ENCODE results near the gene TBC1D24.

TBC1D24 gene

DNA sequence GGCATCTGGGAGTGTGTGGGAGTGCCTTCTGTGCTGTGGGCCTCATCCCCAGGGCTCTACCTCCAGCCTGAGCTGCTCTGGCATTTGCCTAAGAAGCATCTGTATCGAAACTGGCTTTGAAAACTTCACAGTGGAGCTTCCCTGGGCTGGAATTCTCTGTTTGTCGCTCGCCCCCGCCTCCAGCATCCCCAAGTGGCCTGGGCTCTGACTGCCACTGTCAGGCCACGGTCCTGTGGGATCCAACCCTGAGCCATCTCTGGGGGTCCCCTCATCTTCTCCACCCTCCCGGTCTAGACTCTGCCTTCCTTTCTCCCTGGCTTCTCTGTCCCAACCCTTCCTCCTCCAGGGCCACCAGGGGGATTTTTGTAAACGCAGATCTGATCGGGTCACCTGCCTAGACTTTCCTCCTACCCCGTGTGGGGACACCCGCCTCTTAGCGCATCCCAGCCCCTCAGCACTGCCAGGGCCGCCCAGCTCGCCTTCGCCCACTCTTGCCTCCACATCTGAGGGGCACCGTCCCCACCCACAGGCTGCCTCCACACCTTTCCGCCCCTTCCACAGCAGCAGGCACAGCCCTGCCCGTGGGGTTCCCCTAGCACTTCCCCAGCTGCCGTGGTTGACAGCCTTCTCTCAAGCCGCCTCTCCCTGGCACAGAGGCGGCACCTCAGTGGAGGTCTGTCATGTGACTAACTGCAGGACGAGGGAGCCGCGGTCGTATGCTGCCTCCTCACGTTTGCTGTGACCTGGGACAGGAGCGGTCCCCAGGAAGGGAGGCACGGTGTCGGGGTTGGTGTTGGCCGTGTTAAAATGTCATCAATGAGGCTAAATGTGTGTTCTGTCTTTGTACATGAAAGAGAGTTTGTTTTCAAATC lies 12.0 kb downstream of the TBC1D24 start:
- Histone ChIP-seq H2AK5ac (ENCODE audit: low read length) (no peak overlapping the region), H3K14ac (ENCODE audit: low read length) (no peak overlapping the region), H4K91ac (ENCODE audit: low read depth, low read length) (no peak overlapping the region), H2BK12ac (ENCODE audit: low read length) (no peak overlapping the region), H3K9me3 (ENCODE audit: insufficient read depth, low read depth, low read length) (peaks cover 2% of the 10 kb centered on the region), H3K9ac (ENCODE audit: low read length) (no peak overlapping the region), H3K4me1 (ENCODE audit: control insufficient read depth in 1 of 2, insufficient read depth in 2 of 2, low read length in 2 of 2) (peaks cover 4 to 5% of the 10 kb centered on the region in 2 experiments), H3K79me2 (ENCODE audit: control insufficient read depth, insufficient read depth, low read length, poor library complexity) (no peaks in the 10 kb centered on the region), H4K8ac (ENCODE audit: low read depth, low read length) (no peak overlapping the region), H3K4me3 (ENCODE audit: low read depth, low read length) (no peak overlapping the region), H2AFZ (ENCODE audit: insufficient read depth, low read length, poor library complexity) (no peak overlapping the region), H3K4ac (ENCODE audit: low read depth, low read length) (no peak overlapping the region), H4K12ac (ENCODE audit: low read depth, low read length) (no peak overlapping the region), H3K23ac (ENCODE audit: low read length) (no peak overlapping the region), H3K27me3 (ENCODE audit: insufficient read depth, low read length) (no peaks in the 10 kb centered on the region), H2BK120ac (ENCODE audit: insufficient read depth, low read length, poor library complexity) (no peak overlapping the region), H3K18ac (ENCODE audit: low read length) (no peak overlapping the region), H3K79me1 (ENCODE audit: low read length) (no peaks in the 10 kb centered on the region), H2BK5ac (ENCODE audit: low read depth, low read length, poor library complexity) (no peak overlapping the region), H3K27ac (ENCODE audit: low read depth, low read length) (no peak overlapping the region), H3K36me3 (ENCODE audit: control insufficient read depth in 1 of 2, insufficient read depth in 2 of 2, low read length in 2 of 2) (no peaks in the 10 kb centered on the region), H3K4me2 (ENCODE audit: low read length) (no peak overlapping the region)
- WGBS (ENCODE audit: extremely low coverage, insufficient coverage, insufficient read length): no CpG with 5 or more reads among the region's 29 CpGs
- peak in 1 of 2 donors; percentile 54 for DNase-seq

DNA sequence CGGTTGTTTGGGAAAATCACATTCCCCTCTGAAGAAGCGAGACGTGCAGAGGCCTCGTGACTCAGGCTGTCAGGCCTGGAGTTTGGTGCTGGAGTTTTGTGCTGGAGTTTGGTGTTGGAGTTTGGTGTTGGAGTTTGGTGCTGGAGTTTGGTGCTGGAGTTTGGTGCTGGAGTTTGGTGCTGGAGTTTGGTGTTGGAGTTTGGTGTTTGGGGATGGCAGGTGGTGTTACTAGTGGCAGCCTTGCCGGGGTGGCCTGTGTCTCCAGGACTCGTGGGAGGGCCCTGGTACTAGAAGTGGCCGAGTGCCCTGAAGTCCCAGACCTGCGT lies 12.6 kb downstream of the TBC1D24 start:
- WGBS (ENCODE audit: extremely low coverage, insufficient coverage, insufficient read length): no CpG with 5 or more reads among the region's 8 CpGs
- Histone ChIP-seq H3K27me3 (ENCODE audit: insufficient read depth, low read length) (no peaks in the 10 kb centered on the region), H3K18ac (ENCODE audit: low read length) (no peak overlapping the region), H2BK5ac (ENCODE audit: low read depth, low read length, poor library complexity) (no peak overlapping the region), H2BK12ac (ENCODE audit: low read length) (no peak overlapping the region), H2BK120ac (ENCODE audit: insufficient read depth, low read length, poor library complexity) (no peak overlapping the region), H3K23ac (ENCODE audit: low read length) (no peak overlapping the region), H4K8ac (ENCODE audit: low read depth, low read length) (no peak overlapping the region), H2AFZ (ENCODE audit: insufficient read depth, low read length, poor library complexity) (no peak overlapping the region), H4K12ac (ENCODE audit: low read depth, low read length) (no peak overlapping the region), H2AK5ac (ENCODE audit: low read length) (no peak overlapping the region), H3K79me2 (ENCODE audit: control insufficient read depth, insufficient read depth, low read length, poor library complexity) (no peaks in the 10 kb centered on the region), H3K4me1 (ENCODE audit: control insufficient read depth in 1 of 2, insufficient read depth in 2 of 2, low read length in 2 of 2) (peaks cover 4 to 5% of the 10 kb centered on the region in 2 experiments), H3K9ac (ENCODE audit: low read length) (no peak overlapping the region), H3K36me3 (ENCODE audit: control insufficient read depth in 1 of 2, insufficient read depth in 2 of 2, low read length in 2 of 2) (no peaks in the 10 kb centered on the region), H3K4ac (ENCODE audit: low read depth, low read length) (no peak overlapping the region), H3K79me1 (ENCODE audit: low read length) (no peaks in the 10 kb centered on the region), H3K4me3 (ENCODE audit: low read depth, low read length) (no peak overlapping the region), H3K4me2 (ENCODE audit: low read length) (no peak overlapping the region), H3K9me3 (ENCODE audit: insufficient read depth, low read depth, low read length) (no peaks in the 10 kb centered on the region), H3K27ac (ENCODE audit: low read depth, low read length) (no peak overlapping the region), H4K91ac (ENCODE audit: low read depth, low read length) (no peak overlapping the region), H3K14ac (ENCODE audit: low read length) (no peak overlapping the region)
- DNase-seq: no peak

DNA sequence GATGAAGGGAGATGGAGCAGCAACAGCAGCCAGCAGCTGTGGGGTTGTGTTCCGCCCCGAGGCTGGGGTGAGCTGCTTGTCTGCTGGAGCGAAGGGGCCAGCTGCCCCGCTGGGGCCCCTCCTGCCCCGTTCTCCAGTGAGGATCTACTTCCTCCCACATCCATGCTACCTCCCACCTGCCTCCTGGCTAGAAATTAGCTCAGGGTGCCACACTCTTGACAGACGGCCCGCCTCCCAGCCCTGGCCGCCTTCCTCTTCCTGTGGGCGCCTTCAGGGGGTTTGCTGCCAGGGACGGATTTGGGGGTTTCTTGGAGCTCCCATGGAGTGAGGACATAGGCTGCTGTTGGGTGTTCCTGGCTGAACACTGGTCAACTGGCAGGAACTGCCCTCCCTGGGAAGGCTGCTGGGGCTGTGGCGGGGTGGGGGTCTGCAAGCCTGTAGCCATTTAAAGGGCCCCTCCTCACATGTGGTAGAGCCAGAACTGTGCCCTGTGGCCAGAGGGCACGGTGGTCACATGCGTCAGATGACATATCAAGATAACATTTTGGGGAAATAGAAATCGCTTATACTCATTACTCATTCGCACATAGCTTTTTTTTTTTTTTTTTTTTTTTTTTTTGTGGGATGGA lies 13.1 kb downstream of the TBC1D24 start:
- Histone ChIP-seq H3K23ac (ENCODE audit: low read length) (no peak overlapping the region), H3K9ac (ENCODE audit: low read length) (no peak overlapping the region), H3K4me2 (ENCODE audit: low read length) (no peak overlapping the region), H3K79me2 (ENCODE audit: control insufficient read depth, insufficient read depth, low read length, poor library complexity) (no peaks in the 10 kb centered on the region), H3K27me3 (ENCODE audit: insufficient read depth, low read length) (no peaks in the 10 kb centered on the region), H3K9me3 (ENCODE audit: insufficient read depth, low read depth, low read length) (no peaks in the 10 kb centered on the region), H3K14ac (ENCODE audit: low read length) (no peak overlapping the region), H3K4me3 (ENCODE audit: low read depth, low read length) (no peak overlapping the region), H4K91ac (ENCODE audit: low read depth, low read length) (no peak overlapping the region), H4K12ac (ENCODE audit: low read depth, low read length) (no peak overlapping the region), H2BK5ac (ENCODE audit: low read depth, low read length, poor library complexity) (no peak overlapping the region), H2BK12ac (ENCODE audit: low read length) (no peak overlapping the region), H3K79me1 (ENCODE audit: low read length) (no peaks in the 10 kb centered on the region), H2AK5ac (ENCODE audit: low read length) (no peak overlapping the region), H3K4me1 (ENCODE audit: control insufficient read depth in 1 of 2, insufficient read depth in 2 of 2, low read length in 2 of 2) (peaks cover 4 to 5% of the 10 kb centered on the region in 2 experiments), H4K8ac (ENCODE audit: low read depth, low read length) (no peak overlapping the region), H3K4ac (ENCODE audit: low read depth, low read length) (no peak overlapping the region), H3K36me3 (ENCODE audit: control insufficient read depth in 1 of 2, insufficient read depth in 2 of 2, low read length in 2 of 2) (no peaks in the 10 kb centered on the region), H2BK120ac (ENCODE audit: insufficient read depth, low read length, poor library complexity) (no peak overlapping the region), H3K27ac (ENCODE audit: low read depth, low read length) (no peak overlapping the region), H3K18ac (ENCODE audit: low read length) (no peak overlapping the region), H2AFZ (ENCODE audit: insufficient read depth, low read length, poor library complexity) (no peak overlapping the region)
- no peak for DNase-seq
- no CpG with 5 or more reads among the region's 15 CpGs for WGBS (ENCODE audit: extremely low coverage, insufficient coverage, insufficient read length)

DNA sequence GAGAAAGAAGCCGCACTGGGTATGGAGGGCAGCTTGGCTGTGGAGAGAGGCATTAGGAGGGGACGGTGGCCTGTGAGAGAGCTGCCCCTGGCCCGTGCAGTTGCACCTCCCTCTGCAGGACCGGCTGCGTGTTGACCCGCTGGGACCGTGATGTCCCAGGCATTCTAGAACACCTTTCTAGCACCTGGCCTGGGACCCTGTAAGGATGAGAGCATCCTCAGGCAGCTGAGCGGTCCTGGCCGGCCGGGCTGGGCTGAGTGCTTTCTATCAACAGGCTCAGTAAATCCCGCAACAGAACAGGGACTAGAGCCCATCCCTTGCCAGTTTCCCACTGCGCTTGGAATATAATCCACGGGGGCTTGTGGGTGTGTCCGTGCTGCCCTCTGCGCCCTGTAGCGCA lies 14.7 kb downstream of the TBC1D24 start:
- Histone ChIP-seq H3K18ac (ENCODE audit: low read length) (no peak overlapping the region), H3K27me3 (ENCODE audit: insufficient read depth, low read length) (no peaks in the 10 kb centered on the region), H3K23ac (ENCODE audit: low read length) (no peak overlapping the region), H3K36me3 (ENCODE audit: control insufficient read depth in 1 of 2, insufficient read depth in 2 of 2, low read length in 2 of 2) (no peaks in the 10 kb centered on the region), H3K4ac (ENCODE audit: low read depth, low read length) (no peak overlapping the region), H3K4me1 (ENCODE audit: control insufficient read depth in 1 of 2, insufficient read depth in 2 of 2, low read length in 2 of 2) (peaks cover 4 to 5% of the 10 kb centered on the region in 2 experiments), H2BK5ac (ENCODE audit: low read depth, low read length, poor library complexity) (no peak overlapping the region), H3K9me3 (ENCODE audit: insufficient read depth, low read depth, low read length) (no peaks in the 10 kb centered on the region), H4K91ac (ENCODE audit: low read depth, low read length) (no peak overlapping the region), H2BK120ac (ENCODE audit: insufficient read depth, low read length, poor library complexity) (no peak overlapping the region), H3K4me2 (ENCODE audit: low read length) (no peak overlapping the region), H3K79me1 (ENCODE audit: low read length) (no peaks in the 10 kb centered on the region), H2BK12ac (ENCODE audit: low read length) (no peak overlapping the region), H3K27ac (ENCODE audit: low read depth, low read length) (no peak overlapping the region), H2AFZ (ENCODE audit: insufficient read depth, low read length, poor library complexity) (no peak overlapping the region), H3K4me3 (ENCODE audit: low read depth, low read length) (no peak overlapping the region), H3K14ac (ENCODE audit: low read length) (no peak overlapping the region), H3K79me2 (ENCODE audit: control insufficient read depth, insufficient read depth, low read length, poor library complexity) (no peaks in the 10 kb centered on the region), H3K9ac (ENCODE audit: low read length) (no peak overlapping the region), H4K12ac (ENCODE audit: low read depth, low read length) (no peak overlapping the region), H4K8ac (ENCODE audit: low read depth, low read length) (no peak overlapping the region), H2AK5ac (ENCODE audit: low read length) (no peak overlapping the region)
- no peak for DNase-seq
- no CpG with 5 or more reads among the region's 16 CpGs for WGBS (ENCODE audit: extremely low coverage, insufficient coverage, insufficient read length)

Measured in trophoblast cell (in vitro differentiated cells and primary cell).